GM21367 (cell line): ENCODE results near the gene OPCML.

Experiments used
- ATAC-seq: cut with Tn5 transposase; IDR thresholded peaks from one replicate; pipeline ENCODE4 v1.9.1; 2021; ENCODE audit not compliant: unreplicated experiment

Gene OPCML

DNA sequence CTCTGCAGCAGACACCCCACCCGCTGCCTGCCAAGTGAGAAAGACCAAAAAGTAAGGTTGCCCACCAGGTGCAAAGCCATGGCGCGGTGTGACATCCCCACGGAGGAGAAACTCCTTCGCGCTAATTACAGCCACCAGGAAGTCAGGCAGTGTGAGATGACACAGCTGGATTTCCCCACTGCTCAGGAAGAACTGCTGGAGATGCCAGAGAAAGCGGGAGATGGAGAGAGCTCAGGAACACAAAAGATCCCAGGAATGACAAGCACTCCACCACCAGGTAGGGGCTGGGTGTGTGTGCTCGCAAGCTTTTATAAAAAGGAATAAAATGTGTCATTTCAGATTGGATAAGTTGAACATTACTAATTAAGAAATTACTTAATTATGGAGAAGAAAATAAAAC, 292.7 kb downstream of the OPCML start:
- no peak for ATAC-seq

DNA sequence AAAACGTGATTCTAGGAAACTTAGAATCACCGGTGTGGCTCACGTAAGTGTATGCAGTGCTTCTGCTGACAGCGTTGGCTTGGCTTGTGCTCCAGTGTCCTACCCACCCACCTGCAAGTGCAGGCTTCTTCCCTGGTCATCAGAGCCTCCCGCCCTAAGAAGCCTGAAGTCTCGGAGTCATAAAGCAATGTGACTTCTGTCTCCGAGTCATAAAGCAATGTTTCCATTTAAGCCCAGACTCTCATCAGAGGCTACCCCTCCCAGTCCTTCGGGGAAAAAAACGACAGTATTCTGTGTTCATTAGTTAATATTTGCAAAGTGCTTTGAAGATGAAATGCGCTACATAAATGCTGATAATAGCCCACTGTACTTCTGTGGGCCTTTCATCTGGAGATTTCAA, 293.8 kb downstream of the OPCML start:
- ATAC-seq: no peak

- no peak for ATAC-seq
These were observed 294.3 kb downstream of the OPCML start for GRCh38 chr11:133238027-133238426.

GRCh38 chr11:133235381-133235780, 296.9 kb downstream of the OPCML start:
- ATAC-seq: no peak

- ATAC-seq: no peak
These were observed 297.4 kb downstream of the OPCML start for GRCh38 chr11:133234883-133235282.

DNA sequence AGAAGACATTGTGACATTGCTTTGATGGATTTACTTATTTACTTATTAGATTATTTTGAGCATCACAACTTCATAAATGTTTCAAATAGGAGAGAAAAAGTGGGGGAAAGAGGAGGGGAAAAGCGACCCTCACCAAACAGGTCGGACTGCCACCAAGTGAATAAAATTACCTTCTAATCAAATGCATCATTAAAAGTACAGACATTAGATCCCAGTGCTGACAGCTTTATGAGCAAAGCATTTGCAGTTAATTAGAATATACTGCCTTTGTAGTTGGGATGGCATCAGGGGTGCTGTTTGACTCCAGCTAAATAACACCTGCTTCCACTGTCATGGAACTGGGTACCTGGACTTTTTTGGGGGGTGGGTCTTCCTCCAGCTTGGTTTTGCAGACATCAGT, 299.6 kb downstream of the OPCML start:
- ATAC-seq: no peak

DNA sequence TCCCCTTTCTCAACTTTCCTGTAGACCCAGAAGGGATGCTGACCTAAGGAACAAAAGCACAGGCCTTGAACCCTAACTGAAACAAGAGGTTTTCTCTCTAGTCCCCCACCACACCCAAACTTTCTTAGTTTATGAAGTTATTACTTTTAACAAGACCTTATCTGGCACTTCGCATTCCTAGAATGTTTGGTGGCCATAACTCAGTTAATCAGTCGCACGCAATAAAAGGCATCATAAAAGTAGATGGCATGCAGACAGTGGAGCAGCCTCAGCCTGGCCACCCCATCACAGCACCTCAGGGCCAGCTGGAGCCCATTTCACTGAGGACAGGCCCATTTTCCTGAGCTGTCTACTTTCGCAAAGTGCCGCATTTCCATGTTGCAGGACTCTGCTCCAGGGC, 301.9 kb downstream of the OPCML start:
- ATAC-seq: no peak

DNA sequence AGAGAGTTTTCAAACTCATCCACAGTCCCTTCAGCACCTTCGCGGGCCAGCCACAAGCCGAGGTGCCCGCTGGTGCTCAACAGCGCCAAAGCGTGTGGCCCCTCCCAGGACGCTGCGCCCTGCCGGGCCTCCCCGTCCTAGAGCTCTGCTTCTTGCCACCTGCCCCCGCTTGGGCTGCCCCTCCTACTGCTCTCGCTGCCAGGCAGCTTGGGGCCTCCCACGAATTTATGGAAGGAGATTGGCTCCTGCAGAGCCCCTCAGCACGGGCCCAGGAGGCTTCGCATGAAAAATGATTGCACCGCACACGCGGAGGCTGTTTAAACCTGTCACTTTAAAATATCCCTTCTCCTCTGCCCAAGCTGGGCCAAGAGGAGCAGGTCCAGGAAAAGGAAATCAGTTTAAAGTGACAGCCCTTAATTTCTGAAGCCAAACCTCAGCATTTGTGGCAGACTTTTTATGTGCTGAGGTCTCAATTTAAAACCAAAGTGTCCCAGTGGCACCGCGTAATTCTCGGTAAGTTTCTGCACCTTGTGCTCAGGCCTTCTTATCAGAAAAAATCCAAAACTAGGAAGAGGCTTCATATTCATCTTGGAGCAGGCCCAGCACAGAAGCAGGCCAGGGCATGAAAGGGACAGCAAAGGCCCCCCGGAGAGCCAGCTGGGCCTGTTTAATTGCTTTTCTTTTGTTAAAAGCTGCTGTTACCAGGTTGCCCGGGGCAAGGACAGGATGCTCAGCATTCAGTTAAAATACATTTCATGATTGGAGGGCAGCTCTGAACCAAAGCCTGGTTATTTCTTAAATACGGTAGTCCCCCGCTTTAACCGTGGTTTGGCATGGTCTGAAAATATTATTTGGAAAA, 303.6 kb downstream of the OPCML start:
- no peak for ATAC-seq

DNA sequence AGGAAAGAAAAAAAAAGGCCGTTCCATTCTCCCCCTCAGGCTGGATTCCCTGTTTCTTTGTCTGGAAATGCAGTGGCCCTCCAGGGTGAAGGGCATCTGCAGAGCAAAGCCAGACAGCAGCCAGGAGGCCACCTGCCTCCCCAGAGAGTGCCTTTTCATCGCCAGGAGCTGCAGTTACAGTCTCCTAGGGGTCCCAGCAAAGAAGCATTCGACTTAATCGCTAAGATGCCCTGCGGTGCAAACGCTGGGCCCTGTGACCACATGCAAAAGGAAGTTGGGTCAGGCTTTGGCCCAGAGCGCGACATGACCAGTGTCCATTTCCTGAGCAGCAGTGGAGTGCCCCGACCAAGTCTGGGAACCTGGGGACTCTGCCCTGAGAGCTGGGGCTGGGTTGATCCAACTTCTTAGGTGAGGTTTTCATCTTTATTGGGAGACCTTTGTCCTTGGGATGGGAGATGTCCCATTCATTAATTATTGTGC, 304.6 kb downstream of the OPCML start:
- no peak for ATAC-seq

DNA sequence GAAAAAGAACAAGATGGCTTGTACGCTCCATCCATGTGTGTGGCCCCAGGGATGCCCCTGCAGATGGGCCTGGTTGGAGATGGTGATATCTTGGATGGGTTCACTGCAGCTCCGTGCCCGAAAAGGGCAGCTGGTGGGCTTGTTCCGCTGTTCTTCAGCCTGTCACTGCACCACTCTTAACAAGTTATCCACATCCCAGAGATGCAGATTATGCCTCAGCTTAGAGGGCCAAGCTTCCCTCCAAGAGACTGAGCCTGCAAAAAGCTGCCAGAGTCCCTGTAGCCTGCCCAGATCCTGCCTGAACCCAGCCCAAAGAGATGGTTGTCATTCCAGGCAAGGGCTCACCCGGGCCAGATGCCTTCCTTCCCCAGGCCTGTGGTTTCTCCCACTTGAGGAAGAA, 308.0 kb downstream of the OPCML start:
- ATAC-seq: no peak

DNA sequence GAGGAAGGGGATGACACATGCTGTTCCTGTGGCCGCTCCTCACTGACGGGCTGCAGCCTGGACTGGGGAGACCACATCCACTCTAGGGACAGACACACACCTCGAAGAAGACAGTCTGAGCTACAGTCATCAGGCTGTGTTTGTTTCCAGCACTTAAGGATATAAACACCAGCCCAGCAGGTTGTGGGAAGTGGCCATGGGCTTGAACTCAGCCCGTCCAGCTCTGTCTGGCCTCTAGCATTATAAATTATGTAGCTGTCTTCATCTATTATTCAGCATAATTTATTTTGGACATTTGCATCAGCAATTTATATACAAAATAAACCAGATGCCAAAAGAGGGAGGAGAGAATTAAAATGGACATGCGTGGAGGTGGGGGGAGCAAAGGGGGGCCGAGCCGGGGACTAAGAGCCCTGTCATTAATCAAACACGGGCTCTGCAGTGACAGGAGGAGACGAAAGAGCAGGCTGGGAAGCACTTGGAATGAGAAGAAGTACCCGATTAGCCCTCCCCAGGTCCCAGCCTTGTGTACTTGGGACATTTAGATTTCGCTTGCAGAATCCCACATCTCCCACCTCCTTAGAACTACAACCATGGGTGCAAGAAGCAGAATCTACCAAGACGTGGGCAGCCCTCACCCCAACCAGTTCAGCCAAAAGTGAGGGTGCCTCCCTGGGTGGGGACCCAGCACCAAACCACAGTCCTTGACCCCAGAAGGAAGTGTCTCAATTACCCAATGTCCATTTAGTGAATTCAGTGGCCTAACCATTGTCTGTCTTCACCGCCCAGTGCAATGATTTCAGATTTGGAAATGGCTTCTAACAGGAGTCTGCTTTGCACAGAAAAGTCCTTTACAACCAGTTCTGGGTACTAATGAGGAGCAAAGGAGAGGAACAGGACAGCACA, 309.6 kb downstream of the OPCML start:
- no peak for ATAC-seq

DNA sequence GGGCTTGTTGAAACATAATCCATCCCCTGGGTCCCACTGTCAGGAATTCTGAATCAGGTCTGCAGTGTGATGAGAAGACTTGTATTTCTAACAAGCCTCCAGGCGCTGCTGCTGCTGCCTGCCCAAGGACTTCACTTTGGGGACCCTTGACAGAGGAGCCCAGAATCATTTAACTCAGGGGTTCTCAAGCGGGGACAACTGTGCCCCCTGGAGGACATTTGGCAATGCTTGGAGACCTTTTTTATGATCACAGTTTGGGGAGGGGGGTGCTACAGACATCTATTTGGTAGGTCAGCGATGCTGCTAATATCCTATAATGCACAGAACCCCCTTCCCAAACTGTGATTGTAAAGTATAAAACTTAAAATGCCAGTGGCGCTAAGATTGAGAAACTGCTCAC, 312.8 kb downstream of the OPCML start:
- no peak for ATAC-seq

GRCh38 chr11:133216813-133217212, 315.5 kb downstream of the OPCML start:
- no peak for ATAC-seq

GRCh38 chr11:133215596-133216230, 316.6 kb downstream of the OPCML start:
- no peak for ATAC-seq

GRCh38 chr11:133214646-133215045, 317.7 kb downstream of the OPCML start:
- no peak for ATAC-seq

- ATAC-seq: no peak
These were observed 320.1 kb downstream of the OPCML start for GRCh38 chr11:133212201-133212600.

DNA sequence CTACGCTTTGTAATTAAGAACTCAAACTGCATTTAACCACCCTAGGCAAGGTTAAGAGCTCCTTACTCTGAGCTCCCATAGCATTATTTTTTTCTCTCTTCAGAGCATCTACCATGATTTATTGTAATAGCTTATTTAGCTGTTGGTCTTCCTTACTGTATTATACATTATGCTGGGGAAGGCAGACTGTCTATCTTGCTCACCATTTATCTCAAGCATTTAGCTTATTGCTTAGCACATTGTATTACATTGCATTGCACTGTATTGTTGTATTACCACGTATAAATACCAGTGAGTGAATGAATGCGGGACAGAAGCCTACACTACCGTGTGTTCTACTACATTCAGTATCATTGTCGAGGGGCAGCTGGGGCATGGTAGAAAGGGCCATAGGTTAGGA, 324.3 kb downstream of the OPCML start:
- ATAC-seq: no peak

DNA sequence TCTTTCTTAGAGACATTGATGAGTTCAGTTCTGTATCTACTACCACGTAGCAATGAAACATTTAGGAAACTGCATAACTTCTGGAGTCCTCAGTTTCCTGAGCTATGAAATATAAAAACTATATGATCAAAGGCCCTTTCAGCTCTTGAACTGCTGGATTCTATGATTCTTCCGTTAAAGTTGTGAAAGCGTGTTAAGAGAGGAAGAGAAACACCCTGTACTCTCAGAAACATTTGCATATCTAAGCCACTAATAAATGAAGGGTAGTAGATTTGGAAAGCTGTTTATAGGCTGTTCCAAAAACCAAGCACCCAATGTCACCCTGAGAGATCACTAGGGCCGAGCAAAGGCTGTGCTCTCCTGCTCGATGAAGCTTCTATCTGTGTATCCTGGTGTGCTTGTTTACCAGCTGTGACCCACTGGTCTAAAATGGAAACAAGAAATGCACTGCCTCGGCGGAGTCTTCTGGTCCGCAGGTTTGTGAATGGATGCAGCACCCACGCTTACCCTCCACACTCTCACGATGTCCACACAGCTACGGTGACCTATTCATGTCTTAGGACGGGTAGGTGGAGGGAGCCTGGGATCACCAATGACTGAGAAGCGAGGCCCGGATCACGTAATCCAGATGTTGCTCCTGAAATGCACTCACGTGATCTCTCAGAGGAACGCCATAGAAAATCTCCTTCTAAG, 325.8 kb downstream of the OPCML start:
- no peak for ATAC-seq

DNA sequence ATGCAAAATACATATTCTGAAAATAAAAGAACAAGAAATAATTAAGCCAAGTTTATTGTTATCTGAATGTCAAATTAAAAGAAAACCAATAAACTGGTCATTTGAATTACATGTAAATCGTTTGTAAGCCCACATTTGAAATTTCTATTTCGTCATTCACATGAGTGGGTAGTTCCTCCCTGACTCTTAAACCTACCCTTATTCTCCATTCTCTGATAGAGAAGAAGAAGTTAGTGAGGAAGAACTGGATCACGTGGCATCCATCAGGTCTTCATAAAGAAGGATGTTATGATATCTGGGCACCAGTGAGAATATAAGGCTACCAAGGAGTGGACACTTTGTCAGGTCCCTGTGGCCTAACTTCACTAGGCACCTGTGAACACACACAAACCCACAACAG, 328.1 kb downstream of the OPCML start:
- ATAC-seq: no peak

GRCh38 chr11:133202816-133203215, 329.5 kb downstream of the OPCML start:
- ATAC-seq: no peak

DNA sequence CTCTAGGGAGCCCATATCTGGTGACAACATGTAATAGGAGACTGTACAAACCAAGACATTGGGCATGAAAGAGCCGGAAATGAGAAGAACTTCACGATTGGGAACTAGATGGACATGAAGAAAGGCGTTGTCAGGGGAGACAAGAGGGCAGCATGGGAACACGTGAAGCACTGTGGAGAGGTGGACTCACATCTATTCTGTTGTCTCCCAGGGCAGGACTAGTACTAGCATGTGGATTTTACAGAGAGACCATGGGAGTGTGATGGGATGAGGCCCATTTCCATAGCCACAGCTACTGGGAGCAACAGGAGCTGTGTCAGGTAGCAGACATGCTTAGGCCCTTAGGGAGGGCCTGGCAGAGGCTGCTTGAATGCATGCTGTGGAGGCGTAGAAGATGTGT, 333.9 kb downstream of the OPCML start:
- ATAC-seq: no peak
